Measurements from ENCODE around the gene CRB1. TPM values are rescaled to one million over a fixed set of nuclear protein-coding genes. Genes with fewer than 3 reads are reported as not detected.

The CRB1 gene
- polyA plus RNA-seq, 1 donor from 2014 or later = 2.3 TPM

DNA sequence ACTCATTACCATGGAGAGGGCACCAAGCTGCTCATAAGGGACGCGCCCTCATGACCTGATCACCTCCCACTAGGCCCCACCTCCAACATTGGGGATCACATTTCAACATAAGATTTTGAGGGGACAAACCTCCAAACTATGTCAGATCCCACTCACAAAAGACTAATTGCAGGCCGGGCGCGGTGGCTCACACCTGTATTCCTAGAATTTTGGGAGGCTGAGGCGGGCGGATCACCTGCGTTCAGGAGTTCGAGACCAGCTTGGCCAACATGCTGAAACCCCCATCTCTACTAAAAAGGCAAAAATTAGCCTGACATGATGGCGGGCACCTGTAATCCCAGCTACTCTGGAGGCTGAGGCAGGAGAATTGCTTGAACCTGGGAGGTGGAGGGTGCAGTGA, 228.7 kb downstream of the CRB1 start:
- Histone ChIP-seq H3K9me3 (ENCODE audit: low read length) (no peaks in the 10 kb centered on the region), H3F3A (ENCODE audit: insufficient read depth, low read length, poor library complexity, severe bottlenecking) (no peaks in the 10 kb centered on the region), H3K4me2 (ENCODE audit: low read length) (no peak overlapping the region), H3K9ac (ENCODE audit: low read length) (no peak overlapping the region), H3K9me2 (ENCODE audit: insufficient read depth, low read length) (no peaks in the 10 kb centered on the region), H3K36me3 (ENCODE audit: insufficient read depth, low read length) (no peaks in the 10 kb centered on the region), H3K27me3 (ENCODE audit: insufficient read depth, low read depth, low read length) (no peaks in the 10 kb centered on the region), H3K27ac (ENCODE audit: low read length) (no peak overlapping the region), H3K79me2 (replicated peaks; ENCODE audit: insufficient read depth, low read length) (no peaks in the 10 kb centered on the region), H3K4me3 (ENCODE audit: low read length) (no peak overlapping the region), H2AFZ (ENCODE audit: low read depth, low read length) (no peak overlapping the region), H4K20me1 (ENCODE audit: insufficient read depth) (no peaks in the 10 kb centered on the region)
- no peak for TF ChIP-seq EZH2 (IDR thresholded peaks at IDR 0.05; ENCODE audit: borderline replicate concordance, insufficient read depth, low read length, poor library complexity, severe bottlenecking)
- TF ChIP-seq SMC3 (conservative IDR thresholded peaks at IDR 0.05; ENCODE audit: poor library complexity) = no peak
- no peak for TF ChIP-seq POLR2AphosphoS5 (IDR thresholded peaks at IDR 0.05)
- TF ChIP-seq RAD21 (conservative IDR thresholded peaks at IDR 0.05) = no peak
- TF ChIP-seq MXI1 (conservative IDR thresholded peaks at IDR 0.05; ENCODE audit: poor library complexity, severe bottlenecking) = no peak
- no peak for TF ChIP-seq TAF1 (IDR thresholded peaks at IDR 0.05; ENCODE audit: low read depth)
- no peak for TF ChIP-seq EP300 (conservative IDR thresholded peaks at IDR 0.05; ENCODE audit: poor library complexity, severe bottlenecking)
- TF ChIP-seq, protein P1, sequence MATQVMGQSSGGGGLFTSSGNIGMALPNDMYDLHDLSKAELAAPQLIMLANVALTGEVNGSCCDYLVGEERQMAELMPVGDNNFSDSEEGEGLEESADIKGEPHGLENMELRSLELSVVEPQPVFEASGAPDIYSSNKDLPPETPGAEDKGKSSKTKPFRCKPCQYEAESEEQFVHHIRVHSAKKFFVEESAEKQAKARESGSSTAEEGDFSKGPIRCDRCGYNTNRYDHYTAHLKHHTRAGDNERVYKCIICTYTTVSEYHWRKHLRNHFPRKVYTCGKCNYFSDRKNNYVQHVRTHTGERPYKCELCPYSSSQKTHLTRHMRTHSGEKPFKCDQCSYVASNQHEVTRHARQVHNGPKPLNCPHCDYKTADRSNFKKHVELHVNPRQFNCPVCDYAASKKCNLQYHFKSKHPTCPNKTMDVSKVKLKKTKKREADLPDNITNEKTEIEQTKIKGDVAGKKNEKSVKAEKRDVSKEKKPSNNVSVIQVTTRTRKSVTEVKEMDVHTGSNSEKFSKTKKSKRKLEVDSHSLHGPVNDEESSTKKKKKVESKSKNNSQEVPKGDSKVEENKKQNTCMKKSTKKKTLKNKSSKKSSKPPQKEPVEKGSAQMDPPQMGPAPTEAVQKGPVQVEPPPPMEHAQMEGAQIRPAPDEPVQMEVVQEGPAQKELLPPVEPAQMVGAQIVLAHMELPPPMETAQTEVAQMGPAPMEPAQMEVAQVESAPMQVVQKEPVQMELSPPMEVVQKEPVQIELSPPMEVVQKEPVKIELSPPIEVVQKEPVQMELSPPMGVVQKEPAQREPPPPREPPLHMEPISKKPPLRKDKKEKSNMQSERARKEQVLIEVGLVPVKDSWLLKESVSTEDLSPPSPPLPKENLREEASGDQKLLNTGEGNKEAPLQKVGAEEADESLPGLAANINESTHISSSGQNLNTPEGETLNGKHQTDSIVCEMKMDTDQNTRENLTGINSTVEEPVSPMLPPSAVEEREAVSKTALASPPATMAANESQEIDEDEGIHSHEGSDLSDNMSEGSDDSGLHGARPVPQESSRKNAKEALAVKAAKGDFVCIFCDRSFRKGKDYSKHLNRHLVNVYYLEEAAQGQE (IDR thresholded peaks at IDR 0.05; ENCODE audit: borderline replicate concordance) = no peak
- TF ChIP-seq, protein P2, sequence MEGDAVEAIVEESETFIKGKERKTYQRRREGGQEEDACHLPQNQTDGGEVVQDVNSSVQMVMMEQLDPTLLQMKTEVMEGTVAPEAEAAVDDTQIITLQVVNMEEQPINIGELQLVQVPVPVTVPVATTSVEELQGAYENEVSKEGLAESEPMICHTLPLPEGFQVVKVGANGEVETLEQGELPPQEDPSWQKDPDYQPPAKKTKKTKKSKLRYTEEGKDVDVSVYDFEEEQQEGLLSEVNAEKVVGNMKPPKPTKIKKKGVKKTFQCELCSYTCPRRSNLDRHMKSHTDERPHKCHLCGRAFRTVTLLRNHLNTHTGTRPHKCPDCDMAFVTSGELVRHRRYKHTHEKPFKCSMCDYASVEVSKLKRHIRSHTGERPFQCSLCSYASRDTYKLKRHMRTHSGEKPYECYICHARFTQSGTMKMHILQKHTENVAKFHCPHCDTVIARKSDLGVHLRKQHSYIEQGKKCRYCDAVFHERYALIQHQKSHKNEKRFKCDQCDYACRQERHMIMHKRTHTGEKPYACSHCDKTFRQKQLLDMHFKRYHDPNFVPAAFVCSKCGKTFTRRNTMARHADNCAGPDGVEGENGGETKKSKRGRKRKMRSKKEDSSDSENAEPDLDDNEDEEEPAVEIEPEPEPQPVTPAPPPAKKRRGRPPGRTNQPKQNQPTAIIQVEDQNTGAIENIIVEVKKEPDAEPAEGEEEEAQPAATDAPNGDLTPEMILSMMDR (IDR thresholded peaks at IDR 0.05; ENCODE audit: poor library complexity, severe bottlenecking) = no peak

- Histone ChIP-seq H3K4me3 (ENCODE audit: low read length) (no peak overlapping the region), H2AFZ (ENCODE audit: low read depth, low read length) (no peak overlapping the region), H3K36me3 (ENCODE audit: insufficient read depth, low read length) (no peaks in the 10 kb centered on the region), H3K9me3 (ENCODE audit: low read length) (no peaks in the 10 kb centered on the region), H3K9me2 (ENCODE audit: insufficient read depth, low read length) (no peaks in the 10 kb centered on the region), H3K27me3 (ENCODE audit: insufficient read depth, low read depth, low read length) (no peaks in the 10 kb centered on the region), H4K20me1 (ENCODE audit: insufficient read depth) (no peaks in the 10 kb centered on the region), H3K4me2 (ENCODE audit: low read length) (no peak overlapping the region), H3K79me2 (replicated peaks; ENCODE audit: insufficient read depth, low read length) (no peaks in the 10 kb centered on the region), H3K9ac (ENCODE audit: low read length) (no peak overlapping the region), H3F3A (ENCODE audit: insufficient read depth, low read length, poor library complexity, severe bottlenecking) (no peaks in the 10 kb centered on the region), H3K27ac (ENCODE audit: low read length) (no peak overlapping the region)
- no peak for TF ChIP-seq SMC3 (conservative IDR thresholded peaks at IDR 0.05; ENCODE audit: poor library complexity)
Measured at GRCh38 chr1:197510691-197511378, 242.8 kb downstream of the CRB1 start.

All from neural cell (in vitro differentiated cells).